IMR-90 (cell line): Measurements from ENCODE around the gene GRIA3. TPM values are rescaled to one million over a fixed set of nuclear protein-coding genes. Genes with fewer than 3 reads are reported as not detected.

ENCODE experiments used
- ATAC-seq: fragments of 200-7000 bp; cut with Tn5 transposase; 2 replicates; pipeline ENCODE4 v1.9.1; 2020; ENCODE audit warnings: low read depth, mild to moderate bottlenecking, moderate library complexity
- BruUV-seq: library from RNA; stranded (reverse); fragments of 400-500 nt; replicated peaks from 2 replicates; lab custom pipeline; 2021; lab: Mats Ljungman, UMichigan
- CTCF ChIA-PET: fragments of 300-600 bp; formaldehyde crosslinking; extraction: SDS; loops from one replicate; lab custom pipeline; 2021; ENCODE audit warnings: antibody characterized with exemption; lab: Yijun Ruan, JAX
- POLR2A ChIA-PET: fragments of 300-600 bp; sonication (Branson Sonifier 250); formaldehyde crosslinking; loops from one replicate; lab custom pipeline; 2022; ENCODE audit warnings: antibody characterized with exemption; ENCODE audit not compliant: unreplicated experiment; lab: Charles Lee
- DNase-seq: peaks from one replicate; pipeline ENCODE4 v3.0.0; 2013
- H2AFZ ChIP-seq: replicated peaks from 2 replicates; pipeline ENCODE3; 2013; ENCODE audit warnings: low read length, mild to moderate bottlenecking; ENCODE audit not compliant: poor library complexity
- H2AK5ac ChIP-seq: 2 replicates; pipeline ENCODE4 v1.6.1; 2013; ENCODE audit warnings: low read depth, low read length, inconsistent platforms
- H2AK9ac ChIP-seq: replicated peaks from 2 replicates; pipeline ENCODE3; 2013; ENCODE audit warnings: mild to moderate bottlenecking, low read depth, low read length, moderate library complexity; ENCODE audit not compliant: poor library complexity
- H2BK120ac ChIP-seq: 2 replicates; pipeline ENCODE4 v1.6.1; 2013; ENCODE audit warnings: low read depth, low read length, inconsistent platforms
- H2BK15ac ChIP-seq: 3 replicates; pipeline ENCODE4 v1.6.1; 2013; ENCODE audit warnings: low read depth, low read length, inconsistent platforms
- H2BK20ac ChIP-seq: 2 replicates; pipeline ENCODE4 v1.6.1; 2013; ENCODE audit warnings: low read depth, mild to moderate bottlenecking, inconsistent platforms, low read length, moderate library complexity
- H2BK5ac ChIP-seq: 2 replicates; pipeline ENCODE4 v1.6.1; 2013; ENCODE audit warnings: mild to moderate bottlenecking, low read depth, low read length, inconsistent platforms; ENCODE audit not compliant: poor library complexity, severe bottlenecking
- H3K14ac ChIP-seq: replicated peaks from 2 replicates; pipeline ENCODE4 v1.6.1; 2013; ENCODE audit warnings: low read depth, low read length, inconsistent platforms
- H3K18ac ChIP-seq: 2 replicates; pipeline ENCODE4 v1.6.1; 2013; ENCODE audit warnings: low read depth, low read length, control low read depth
- H3K23ac ChIP-seq: 2 replicates; pipeline ENCODE4 v1.6.1; 2013; ENCODE audit warnings: low read depth, low read length, inconsistent platforms
- H3K27ac ChIP-seq: 2 replicates; pipeline ENCODE4 v1.5.1; 2013; ENCODE audit warnings: mild to moderate bottlenecking, control low read depth, low read length; ENCODE audit not compliant: insufficient read depth
- H3K27me3 ChIP-seq: 2 replicates; pipeline ENCODE4 v1.6.1; 2013; ENCODE audit warnings: low read length; ENCODE audit not compliant: control insufficient read depth, insufficient read depth
- H3K36me3 ChIP-seq: 2 replicates; pipeline ENCODE4 v1.6.1; 2013; ENCODE audit warnings: low read length, mixed read lengths; ENCODE audit not compliant: control insufficient read depth, insufficient read depth
- H3K4ac ChIP-seq: 2 replicates; pipeline ENCODE4 v1.6.1; 2013; ENCODE audit warnings: low read depth, low read length, inconsistent platforms
- H3K4me1 ChIP-seq: 2 replicates; pipeline ENCODE4 v1.6.1; 2013; ENCODE audit warnings: low read length, mixed read lengths; ENCODE audit not compliant: control insufficient read depth, insufficient read depth
- H3K4me2 ChIP-seq: 2 replicates; pipeline ENCODE4 v1.6.1; 2013; ENCODE audit warnings: low read depth, mild to moderate bottlenecking, control low read depth, low read length, moderate library complexity
- H3K4me3 ChIP-seq: 2 replicates; pipeline ENCODE4 v1.5.1; 2013; ENCODE audit warnings: low read depth, mild to moderate bottlenecking, control low read depth, low read length, moderate library complexity; ENCODE audit not compliant: insufficient read depth
- H3K56ac ChIP-seq: 2 replicates; pipeline ENCODE4 v1.6.1; 2013; ENCODE audit warnings: low read length, inconsistent platforms; ENCODE audit not compliant: insufficient read depth; ENCODE audit errors: extremely low read depth
- H3K79me1 ChIP-seq, 2 experiments: 2 replicates each; pipeline ENCODE4 v1.6.1; 2013; ENCODE audit warnings: low read length in 2 of 2, inconsistent platforms in 1 of 2, low read depth in 1 of 2
- H3K9ac ChIP-seq: 2 replicates; pipeline ENCODE4 v1.6.1; 2013; ENCODE audit warnings: low read depth, low read length, control low read depth
- H3K9me1 ChIP-seq: 2 replicates; pipeline ENCODE4 v1.6.1; 2013; ENCODE audit warnings: low read length, inconsistent platforms; ENCODE audit not compliant: insufficient read depth
- H3K9me3 ChIP-seq: 2 replicates; pipeline ENCODE4 v1.6.1; 2013; ENCODE audit warnings: low read length; ENCODE audit not compliant: control insufficient read depth, insufficient read depth
- H4K20me1 ChIP-seq: 2 replicates; pipeline ENCODE4 v1.6.1; 2013; ENCODE audit warnings: low read length, inconsistent platforms; ENCODE audit not compliant: insufficient read depth
- H4K5ac ChIP-seq: 2 replicates; pipeline ENCODE4 v1.6.1; 2013; ENCODE audit warnings: mild to moderate bottlenecking, low read depth, low read length, control low read depth
- H4K8ac ChIP-seq, 2 experiments: 2 replicates each; pipeline ENCODE4 v1.6.1; 2013; ENCODE audit warnings: low read depth in 2 of 2, low read length in 2 of 2, control low read depth in 1 of 2, inconsistent platforms in 1 of 2
- H4K91ac ChIP-seq: 2 replicates; pipeline ENCODE4 v1.6.1; 2013; ENCODE audit warnings: low read depth, low read length, inconsistent platforms; ENCODE audit not compliant: insufficient read depth
- CEBPB ChIP-seq: IDR thresholded peaks from 2 replicates; pipeline ENCODE4 v1.6.1; 2012; ENCODE audit warnings: low read depth, low read length, improper control_type of control experiment
- CHD1 ChIP-seq: IDR thresholded peaks from 2 replicates; pipeline ENCODE4 v1.6.1; 2012; ENCODE audit warnings: low read depth, low read length, improper control_type of control experiment
- ELK1 ChIP-seq: fragments of 150-350 bp; IDR thresholded peaks from 2 replicates; pipeline ENCODE4 v1.6.1; 2016; ENCODE audit warnings: low read depth, mild to moderate bottlenecking, low read length, moderate library complexity, borderline replicate concordance
- FOS ChIP-seq: fragments of 150-350 bp; IDR thresholded peaks from 2 replicates; pipeline ENCODE4 v1.6.1; 2016; ENCODE audit warnings: low read depth, low read length
- MAFK ChIP-seq: IDR thresholded peaks from 2 replicates; pipeline ENCODE4 v1.6.1; 2012; ENCODE audit warnings: low read depth, low read length, improper control_type of control experiment
- MXI1 ChIP-seq: IDR thresholded peaks from 2 replicates; pipeline ENCODE4 v1.6.1; 2012; ENCODE audit warnings: low read depth, mild to moderate bottlenecking, low read length, moderate library complexity, borderline replicate concordance
- NFE2L2 ChIP-seq: fragments of 150-350 bp; IDR thresholded peaks from 2 replicates; pipeline ENCODE4 v1.6.1; 2016; ENCODE audit warnings: low read depth, mild to moderate bottlenecking, low read length
- RAD21 ChIP-seq: IDR thresholded peaks from 2 replicates; pipeline ENCODE4 v1.6.1; 2012; ENCODE audit warnings: low read length, improper control_type of control experiment
- RFX5 ChIP-seq: IDR thresholded peaks from 2 replicates; pipeline ENCODE4 v1.8.0; 2012; ENCODE audit warnings: low read depth, mild to moderate bottlenecking, low read length, moderate library complexity
- USF2 ChIP-seq: fragments of 150-350 bp; IDR thresholded peaks from 2 replicates; pipeline ENCODE4 v1.6.1; 2017; ENCODE audit warnings: mild to moderate bottlenecking, antibody characterized with exemption, low read length, low read depth
- WGBS, 2 experiments: methylation state at CpG; one replicate each; pipeline versions ENCODE4 v1.1.5 to v1.1.7; 2013; ENCODE audit warnings: missing lambda C conversion rate in 2 of 2; ENCODE audit not compliant: insufficient read length in 1 of 2; ENCODE audit errors: extremely low coverage in 2 of 2; 5-methylcytosine and 5-hydroxymethylcytosine counted together
- dilution Hi-C: fragments of 300-500 bp; cut with HindIII; formaldehyde crosslinking; loops from one replicate; pipeline ENCODE4 v1.14.3; 2018; ENCODE audit warnings: low sequenced_read_pairs; ENCODE audit not compliant: unreplicated experiment
- in situ Hi-C: fragments of 300-500 bp; cut with MboI; formaldehyde crosslinking; loops from 3 replicates; pipeline ENCODE4 v1.14.3; 2019; ENCODE audit warnings: low sequenced_read_pairs, inconsistent platforms, mixed read lengths
- intact Hi-C: fragments of 100-400 bp; cut with micrococcal nuclease; formaldehyde crosslinking; loops from 2 replicates; pipeline ENCODE4 v1.10.0; 2022
- polyA plus RNA-seq, 3 experiments: library from polyadenylated mRNA; depleted of rRNA; stranded (reverse); fragments of >200 nt; gene quantifications; 2 replicates each; pipeline ENCODE4 v1.2.3, GENCODE V29; 2012; ENCODE audit warnings: low replicate concordance in 1 of 3
- total RNA-seq: library from RNA; depleted of rRNA; stranded (reverse); fragments of >200 nt; gene quantifications from 2 replicates; pipeline ENCODE4 v1.2.3, GENCODE V29; 2012
- TF ChIP-seq, protein P1 (sequence below): conservative IDR thresholded peaks from 2 replicates; pipeline ENCODE4 v1.5.1; 2012; ENCODE audit warnings: mild to moderate bottlenecking, low read depth, low read length, improper control_type of control experiment

GRIA3 gene
- total and polyA plus RNA-seq, 2 of the 4 experiments (the other 2 are of a cell fraction) = not detected

DNA sequence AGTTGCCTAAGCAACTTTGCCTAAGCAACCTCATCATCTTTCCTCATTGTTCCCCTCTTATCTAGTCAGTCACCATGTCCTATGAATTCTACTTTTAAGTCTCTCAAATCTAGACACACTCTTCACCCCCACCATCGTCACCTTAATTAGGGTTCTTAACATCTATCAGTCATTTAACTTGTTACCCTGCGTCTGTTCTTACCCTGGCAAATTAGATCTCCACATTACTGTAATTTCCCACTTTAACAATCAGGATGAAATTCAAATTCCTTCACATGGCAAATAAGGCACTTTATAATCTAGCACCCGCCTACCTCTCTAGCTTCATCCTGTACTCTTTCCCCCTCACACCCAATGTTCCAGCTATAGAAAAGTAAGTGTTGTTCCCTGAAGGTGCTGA, 221.2 kb downstream of the GRIA3 start:
- no peaks in the 10 kb centered on the region for H3K9me3 ChIP-seq
- H3K4me1 ChIP-seq = no peaks in the 10 kb centered on the region
- no peak overlapping the region for H3K14ac ChIP-seq
- no peak overlapping the region for H2BK15ac ChIP-seq
- H2BK5ac ChIP-seq = no peak overlapping the region
- no peaks in the 10 kb centered on the region for H3K27me3 ChIP-seq
- H3K9ac ChIP-seq = no peak overlapping the region
- H4K91ac ChIP-seq = no peak overlapping the region
- dilution Hi-C loops = no loop called here
- H3K36me3 ChIP-seq = no peaks in the 10 kb centered on the region
- no peak for DNase-seq
- no peaks in the 10 kb centered on the region for H3K9me1 ChIP-seq
- no peak overlapping the region for H2AK5ac ChIP-seq
- BruUV-seq = no TSS peak
- H2BK120ac ChIP-seq = no peak overlapping the region
- no peaks in the 10 kb centered on the region for H4K20me1 ChIP-seq
- in situ Hi-C loops = no loop called here
- ChIA-PET CTCF (no interaction called here), POLR2A (no interaction called here)
- H2BK20ac ChIP-seq = no peak overlapping the region
- intact Hi-C loops = no loop called here
- H3K56ac ChIP-seq = no peak overlapping the region
- H4K5ac ChIP-seq = no peak overlapping the region
- no peak overlapping the region for H3K4ac ChIP-seq
- H2AFZ ChIP-seq = no peak overlapping the region
- no peak overlapping the region for H4K8ac ChIP-seq
- WGBS, 2 experiments = 33% methylated on average over 2 of the region's 3 CpGs; no CpG with 5 or more reads in 1 of the 2 experiments
- H2AK9ac ChIP-seq = no peak overlapping the region
- no peak overlapping the region for H3K4me3 ChIP-seq
- H3K4me2 ChIP-seq = no peak overlapping the region
- ATAC-seq = no peak
- H3K79me1 ChIP-seq = no peaks in the 10 kb centered on the region
- no peak overlapping the region for H3K18ac ChIP-seq
- no peak overlapping the region for H3K27ac ChIP-seq
- no peak for TF ChIP-seq CEBPB
- TF ChIP-seq, protein P1, sequence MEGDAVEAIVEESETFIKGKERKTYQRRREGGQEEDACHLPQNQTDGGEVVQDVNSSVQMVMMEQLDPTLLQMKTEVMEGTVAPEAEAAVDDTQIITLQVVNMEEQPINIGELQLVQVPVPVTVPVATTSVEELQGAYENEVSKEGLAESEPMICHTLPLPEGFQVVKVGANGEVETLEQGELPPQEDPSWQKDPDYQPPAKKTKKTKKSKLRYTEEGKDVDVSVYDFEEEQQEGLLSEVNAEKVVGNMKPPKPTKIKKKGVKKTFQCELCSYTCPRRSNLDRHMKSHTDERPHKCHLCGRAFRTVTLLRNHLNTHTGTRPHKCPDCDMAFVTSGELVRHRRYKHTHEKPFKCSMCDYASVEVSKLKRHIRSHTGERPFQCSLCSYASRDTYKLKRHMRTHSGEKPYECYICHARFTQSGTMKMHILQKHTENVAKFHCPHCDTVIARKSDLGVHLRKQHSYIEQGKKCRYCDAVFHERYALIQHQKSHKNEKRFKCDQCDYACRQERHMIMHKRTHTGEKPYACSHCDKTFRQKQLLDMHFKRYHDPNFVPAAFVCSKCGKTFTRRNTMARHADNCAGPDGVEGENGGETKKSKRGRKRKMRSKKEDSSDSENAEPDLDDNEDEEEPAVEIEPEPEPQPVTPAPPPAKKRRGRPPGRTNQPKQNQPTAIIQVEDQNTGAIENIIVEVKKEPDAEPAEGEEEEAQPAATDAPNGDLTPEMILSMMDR = no peak
- TF ChIP-seq USF2 = no peak
- TF ChIP-seq CHD1 = no peak
- TF ChIP-seq NFE2L2 = no peak
- TF ChIP-seq MAFK = no peak
- TF ChIP-seq RAD21 = no peak
- TF ChIP-seq RFX5 = no peak
- TF ChIP-seq MXI1 = no peak
- TF ChIP-seq ELK1 = no peak
- TF ChIP-seq FOS = no peak
- H3K23ac ChIP-seq = no peak overlapping the region
